ENCODE data around the gene SUGCT. TPM values are rescaled to one million over a fixed set of nuclear protein-coding genes. Genes with fewer than 3 reads are reported as not detected.

Gene SUGCT
- total and polyA plus RNA-seq, 9 of the 15 experiments (the other 6 are each of a cell fraction or from before 2014, with no cell fraction given) = 0.58 to 2.5 (median 1.4) TPM

DNA sequence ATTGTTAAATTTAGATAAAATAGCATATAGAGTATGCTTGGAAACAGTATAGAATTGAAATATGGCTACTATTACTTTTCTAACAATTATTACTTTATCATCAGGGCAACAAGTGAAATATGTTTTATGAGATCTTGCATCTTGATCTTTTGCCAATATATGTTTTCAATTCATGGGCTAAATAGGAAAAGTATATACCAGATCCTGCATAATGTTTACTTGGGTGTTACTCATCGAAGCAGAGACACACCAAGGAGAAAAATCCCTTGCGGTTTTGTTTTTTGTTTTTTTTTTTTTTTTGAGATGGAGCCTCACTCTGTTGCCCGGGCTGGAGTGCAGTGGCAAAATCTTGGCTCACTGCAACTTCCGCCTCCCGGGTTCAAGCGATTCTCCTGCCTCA lies 541.4 kb downstream of the SUGCT start:
- no TSS peak for BruUV-seq (replicated peaks)
- H3K9me3 ChIP-seq (replicated peaks; ENCODE audit: control insufficient read depth, insufficient read depth, low read depth, low read length) = no peaks in the 10 kb centered on the region
- H3K4me2 ChIP-seq (ENCODE audit: insufficient read depth, low read length) = no peak overlapping the region
- DNase-seq (ENCODE audit: extremely low read depth in 1 of 4, low spot score in 3 of 4) (no peak), ATAC-seq (no peak), FAIRE-seq (no peak)
- no peaks in the 10 kb centered on the region for H3K4me1 ChIP-seq (replicated peaks in 1 of 2; ENCODE audit: control insufficient read depth in 2 of 2, insufficient read depth in 2 of 2, low read length in 2 of 2)
- TF ChIP-seq IRF2 (CRISPR knock-in tag; IDR thresholded peaks at IDR 0.05) = no peak
- TF ChIP-seq, protein P1, sequence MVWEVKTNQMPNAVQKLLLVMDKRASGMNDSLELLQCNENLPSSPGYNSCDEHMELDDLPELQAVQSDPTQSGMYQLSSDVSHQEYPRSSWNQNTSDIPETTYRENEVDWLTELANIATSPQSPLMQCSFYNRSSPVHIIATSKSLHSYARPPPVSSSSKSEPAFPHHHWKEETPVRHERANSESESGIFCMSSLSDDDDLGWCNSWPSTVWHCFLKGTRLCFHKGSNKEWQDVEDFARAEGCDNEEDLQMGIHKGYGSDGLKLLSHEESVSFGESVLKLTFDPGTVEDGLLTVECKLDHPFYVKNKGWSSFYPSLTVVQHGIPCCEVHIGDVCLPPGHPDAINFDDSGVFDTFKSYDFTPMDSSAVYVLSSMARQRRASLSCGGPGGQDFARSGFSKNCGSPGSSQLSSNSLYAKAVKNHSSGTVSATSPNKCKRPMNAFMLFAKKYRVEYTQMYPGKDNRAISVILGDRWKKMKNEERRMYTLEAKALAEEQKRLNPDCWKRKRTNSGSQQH (CRISPR knock-in tag; IDR thresholded peaks at IDR 0.05) = no peak
- TF ChIP-seq DDX20 (tag; IDR thresholded peaks at IDR 0.05; ENCODE audit: low read depth) = no peak
- no peak for TF ChIP-seq ZNF695 (CRISPR knock-in tag; IDR thresholded peaks at IDR 0.05)
- TF ChIP-seq CHD4 (IDR thresholded peaks at IDR 0.05; ENCODE audit: insufficient read depth, insufficient replicate concordance, low read depth, low read length, poor library complexity, severe bottlenecking) = no peak
- no peak for TF ChIP-seq ELF1 (tag; IDR thresholded peaks at IDR 0.05)
- TF ChIP-seq MXI1 (IDR thresholded peaks at IDR 0.05; ENCODE audit: low read depth, low read length) = no peak
- in situ Hi-C loops (cut with MboI) (no loop called here), intact Hi-C loops (cut with micrococcal nuclease) (no loop called here)
- no peak overlapping the region for H3K27ac ChIP-seq (ENCODE audit: extremely low read depth, low read depth, low read length)
- no peak overlapping the region for H3K9ac ChIP-seq (ENCODE audit: insufficient read depth in 1 of 2, low read depth in 2 of 2, low read length in 2 of 2)
- H3K27me3 ChIP-seq (ENCODE audit: control insufficient read depth in 2 of 2, insufficient read depth in 2 of 2, low read length in 2 of 2) = no peaks in the 10 kb centered on the region
- no peaks in the 10 kb centered on the region for H3K79me2 ChIP-seq (ENCODE audit: control insufficient read depth, insufficient read depth, low read length)
- no peaks in the 10 kb centered on the region for H3K36me3 ChIP-seq (ENCODE audit: control insufficient read depth, insufficient read depth, low read length)
- H2AFZ ChIP-seq (ENCODE audit: low read depth, low read length) = no peak overlapping the region
- H4K20me1 ChIP-seq (replicated peaks; ENCODE audit: control insufficient read depth, insufficient read depth, low read length) = no peaks in the 10 kb centered on the region
- no peaks in the 10 kb centered on the region for H3K9me1 ChIP-seq (ENCODE audit: control insufficient read depth, insufficient read depth, low read length)
- WGBS (ENCODE audit: insufficient coverage, low coverage, missing lambda C conversion rate) = 0% methylated on average over 4 of the region's 6 CpGs
- ChIA-PET CTCF (ENCODE audit: low intra/inter-chr PET ratio) (no interaction called here), POLR2A (no interaction called here)
- no peak overlapping the region for H3K4me3 ChIP-seq

Measured in K562 (cell line).